Measurements from ENCODE around the gene SCRN1.

DNA sequence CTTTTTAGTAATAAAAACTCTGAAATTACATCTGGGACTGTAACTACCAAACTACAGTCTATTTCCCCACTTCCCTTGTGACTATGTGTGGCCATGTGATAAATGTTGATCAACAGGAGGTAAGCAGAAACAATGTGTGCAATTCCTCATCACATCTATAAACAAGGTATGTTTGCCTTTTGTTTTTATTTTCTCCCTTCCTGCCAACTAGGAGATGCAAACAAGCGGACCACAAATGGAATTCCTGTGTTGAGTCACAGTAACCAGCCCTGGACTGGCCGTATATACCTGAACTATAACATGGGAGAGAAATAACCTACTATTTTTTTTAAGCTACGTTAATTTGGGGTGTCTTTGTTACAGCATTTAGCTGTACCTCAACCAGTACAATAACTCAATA lies 52.5 kb downstream of the SCRN1 start:
- TF ChIP-seq, protein P1, sequence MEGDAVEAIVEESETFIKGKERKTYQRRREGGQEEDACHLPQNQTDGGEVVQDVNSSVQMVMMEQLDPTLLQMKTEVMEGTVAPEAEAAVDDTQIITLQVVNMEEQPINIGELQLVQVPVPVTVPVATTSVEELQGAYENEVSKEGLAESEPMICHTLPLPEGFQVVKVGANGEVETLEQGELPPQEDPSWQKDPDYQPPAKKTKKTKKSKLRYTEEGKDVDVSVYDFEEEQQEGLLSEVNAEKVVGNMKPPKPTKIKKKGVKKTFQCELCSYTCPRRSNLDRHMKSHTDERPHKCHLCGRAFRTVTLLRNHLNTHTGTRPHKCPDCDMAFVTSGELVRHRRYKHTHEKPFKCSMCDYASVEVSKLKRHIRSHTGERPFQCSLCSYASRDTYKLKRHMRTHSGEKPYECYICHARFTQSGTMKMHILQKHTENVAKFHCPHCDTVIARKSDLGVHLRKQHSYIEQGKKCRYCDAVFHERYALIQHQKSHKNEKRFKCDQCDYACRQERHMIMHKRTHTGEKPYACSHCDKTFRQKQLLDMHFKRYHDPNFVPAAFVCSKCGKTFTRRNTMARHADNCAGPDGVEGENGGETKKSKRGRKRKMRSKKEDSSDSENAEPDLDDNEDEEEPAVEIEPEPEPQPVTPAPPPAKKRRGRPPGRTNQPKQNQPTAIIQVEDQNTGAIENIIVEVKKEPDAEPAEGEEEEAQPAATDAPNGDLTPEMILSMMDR (IDR thresholded peaks at IDR 0.05; ENCODE audit: low read length) = no peak
- TF ChIP-seq EZH2 (optimal IDR thresholded peaks at IDR 0.05; ENCODE audit: low read depth, low read length) (no peak), EZH2phosphoT487 (IDR thresholded peaks at IDR 0.05; ENCODE audit: low read length) (no peak)
